H9 (cell line): ENCODE data around the gene KCTD12. TPM values are rescaled to one million over a fixed set of nuclear protein-coding genes. Genes with fewer than 3 reads are reported as not detected.

ENCODE experiments used
- DNase-seq: peaks from one replicate; pipeline ENCODE4 v3.0.0-alpha.2; 2017
- H2AFZ ChIP-seq: one replicate; pipeline ENCODE4 v1.6.1; 2013; ENCODE audit warnings: mild to moderate bottlenecking, low read length, control low read depth, moderate library complexity
- H2AK5ac ChIP-seq: 2 replicates; pipeline ENCODE4 v1.6.1; 2013; ENCODE audit warnings: low read length, control low read depth, mixed read lengths; ENCODE audit not compliant: insufficient read length
- H2BK120ac ChIP-seq: one replicate; pipeline ENCODE4 v1.6.1; 2013; ENCODE audit warnings: low read depth, mild to moderate bottlenecking, low read length, control low read depth, inconsistent platforms; ENCODE audit not compliant: poor library complexity, severe bottlenecking
- H2BK12ac ChIP-seq: 2 replicates; pipeline ENCODE4 v1.6.1; 2013; ENCODE audit warnings: low read length, control low read depth, mixed read lengths, low read depth; ENCODE audit not compliant: insufficient read length
- H2BK15ac ChIP-seq: 2 replicates; pipeline ENCODE4 v1.6.1; 2013; ENCODE audit warnings: low read depth, low read length, control low read depth
- H2BK20ac ChIP-seq: one replicate; pipeline ENCODE4 v1.6.1; 2013; ENCODE audit warnings: low read depth, mild to moderate bottlenecking, low read length, control low read depth, inconsistent platforms; ENCODE audit not compliant: poor library complexity, severe bottlenecking
- H2BK5ac ChIP-seq: 2 replicates; pipeline ENCODE4 v1.6.1; 2013; ENCODE audit warnings: low read length, control low read depth, mixed read lengths; ENCODE audit not compliant: insufficient read length
- H3K14ac ChIP-seq: 2 replicates; pipeline ENCODE4 v1.6.1; 2013; ENCODE audit warnings: low read length, control low read depth; ENCODE audit not compliant: insufficient read depth
- H3K18ac ChIP-seq: 2 replicates; pipeline ENCODE4 v1.6.1; 2013; ENCODE audit warnings: low read depth, mild to moderate bottlenecking, mixed read lengths, low read length, control low read depth; ENCODE audit not compliant: insufficient read length
- H3K23ac ChIP-seq: 2 replicates; pipeline ENCODE4 v1.6.1; 2013; ENCODE audit warnings: low read length, control low read depth, mixed read lengths, low read depth; ENCODE audit not compliant: insufficient read length
- H3K23me2 ChIP-seq: 2 replicates; pipeline ENCODE4 v1.6.1; 2013; ENCODE audit warnings: low read depth, mild to moderate bottlenecking, mixed read lengths, low read length, control low read depth; ENCODE audit not compliant: insufficient read length, poor library complexity, severe bottlenecking
- H3K27ac ChIP-seq: 2 replicates; pipeline ENCODE4 v1.5.1; 2013; ENCODE audit warnings: low read length, control low read depth, mixed read lengths, low read depth; ENCODE audit not compliant: insufficient read length
- H3K27me3 ChIP-seq: 2 replicates; pipeline ENCODE4 v1.6.1; 2013; ENCODE audit warnings: low read length, control low read depth, inconsistent platforms; ENCODE audit not compliant: insufficient read depth
- H3K4ac ChIP-seq: 2 replicates; pipeline ENCODE4 v1.6.1; 2013; ENCODE audit warnings: low read depth, mild to moderate bottlenecking, control low read depth, inconsistent platforms, low read length, moderate library complexity
- H3K4me1 ChIP-seq: 2 replicates; pipeline ENCODE4 v1.6.1; 2013; ENCODE audit warnings: low read length, control low read depth, inconsistent platforms; ENCODE audit not compliant: insufficient read depth
- H3K4me2 ChIP-seq: 2 replicates; pipeline ENCODE4 v1.6.1; 2013; ENCODE audit warnings: low read length, control low read depth, mixed read lengths; ENCODE audit not compliant: insufficient read length, insufficient read depth
- H3K56ac ChIP-seq: 2 replicates; pipeline ENCODE4 v1.6.1; 2013; ENCODE audit warnings: low read depth, mild to moderate bottlenecking, mixed read lengths, low read length, control low read depth; ENCODE audit not compliant: insufficient read length
- H3K79me1 ChIP-seq: 2 replicates; pipeline ENCODE4 v1.6.1; 2013; ENCODE audit warnings: low read depth, mild to moderate bottlenecking, moderate library complexity, low read length, control low read depth, inconsistent platforms; ENCODE audit not compliant: insufficient read depth, poor library complexity, severe bottlenecking
- H3K79me2 ChIP-seq: 2 replicates; pipeline ENCODE4 v1.6.1; 2013; ENCODE audit warnings: low read length, control low read depth, inconsistent platforms; ENCODE audit not compliant: insufficient read depth
- H3K9ac ChIP-seq: 2 replicates; pipeline ENCODE4 v1.6.1; 2013; ENCODE audit warnings: low read length, control low read depth, mixed read lengths; ENCODE audit not compliant: insufficient read length; ENCODE audit errors: extremely low read depth
- H3K9me3 ChIP-seq: one replicate; pipeline ENCODE4 v1.6.1; 2013; ENCODE audit warnings: low read depth, low read length, inconsistent platforms; ENCODE audit not compliant: control insufficient read depth
- H3T11ph ChIP-seq: one replicate; pipeline ENCODE4 v1.6.1; 2013; ENCODE audit warnings: mild to moderate bottlenecking, low read length, control low read depth, inconsistent platforms
- H4K20me1 ChIP-seq: one replicate; pipeline ENCODE4 v1.6.1; 2013; ENCODE audit not compliant: control insufficient read depth, insufficient read length, insufficient read depth
- H4K5ac ChIP-seq: 2 replicates; pipeline ENCODE4 v1.6.1; 2013; ENCODE audit warnings: low read depth, mild to moderate bottlenecking, mixed read lengths, low read length, control low read depth; ENCODE audit not compliant: insufficient read length
- H4K8ac ChIP-seq: replicated peaks from 2 replicates; pipeline ENCODE4 v1.6.1; 2013; ENCODE audit warnings: low read length, control low read depth, mixed read lengths, low read depth; ENCODE audit not compliant: insufficient read length
- H4K91ac ChIP-seq: 2 replicates; pipeline ENCODE4 v1.6.1; 2013; ENCODE audit warnings: low read depth, mild to moderate bottlenecking, moderate library complexity, mixed read lengths, low read length, control low read depth; ENCODE audit not compliant: insufficient read length
- H3K27ac Mint-ChIP-seq, 3 experiments: 2 replicates in 2 of 3; 3 replicates in 1 of 3; pipeline ENCODE4 v1.8.0; 2020 to 2021; ENCODE audit warnings: mixed read lengths in 3 of 3, mild to moderate bottlenecking in 1 of 3, moderate library complexity in 1 of 3
- H3K27me3 Mint-ChIP-seq: 2 replicates; pipeline ENCODE4 v1.8.0; 2021; ENCODE audit warnings: low read depth, mild to moderate bottlenecking, moderate library complexity, mixed read lengths
- H3K36me3 Mint-ChIP-seq, 3 experiments: 2 replicates in 2 of 3; 3 replicates in 1 of 3; pipeline ENCODE4 v1.8.0; 2020 to 2021; ENCODE audit warnings: low read depth in 3 of 3, mixed read lengths in 3 of 3; ENCODE audit not compliant: insufficient read depth in 1 of 3
- H3K4me1 Mint-ChIP-seq, 2 experiments: 2 replicates each; pipeline ENCODE4 v1.8.0; 2020; ENCODE audit warnings: mixed read lengths in 2 of 2
- H3K4me3 Mint-ChIP-seq, 2 experiments: 2 replicates in 1 of 2; 3 replicates in 1 of 2; pipeline ENCODE4 v1.8.0; 2020 to 2021; ENCODE audit warnings: mild to moderate bottlenecking in 2 of 2, mixed read lengths in 2 of 2, moderate library complexity in 1 of 2
- H3K9me3 Mint-ChIP-seq, 2 experiments: 2 replicates in 1 of 2; 3 replicates in 1 of 2; pipeline ENCODE4 v1.8.0; 2020; ENCODE audit warnings: mild to moderate bottlenecking in 2 of 2, mixed read lengths in 2 of 2, moderate library complexity in 1 of 2
- WGBS: extraction: QIAGEN DNeasy Blood & Tissue Kit; methylation state at CpG from one replicate; pipeline ENCODE4 v1.1.7; 2013; ENCODE audit warnings: missing lambda C conversion rate, low lambda C conversion rate, mixed read lengths; ENCODE audit not compliant: insufficient read length; ENCODE audit errors: extremely low coverage; 5-methylcytosine and 5-hydroxymethylcytosine counted together
- total RNA-seq: library from RNA; stranded (reverse); gene quantifications from 2 replicates; pipeline ENCODE4 v1.2.1, GENCODE V29; 2021
- TF ChIP-seq, protein P1 (sequence below): fragments of 200-600 bp; sonication (generic); conservative IDR thresholded peaks from 3 replicates; pipeline ENCODE4 v1.8.0; 2021; ENCODE audit warnings: antibody characterized with exemption, mild to moderate bottlenecking

The KCTD12 gene
- total RNA-seq, 1 experiment from 2014 or later: 3.4 TPM

DNA sequence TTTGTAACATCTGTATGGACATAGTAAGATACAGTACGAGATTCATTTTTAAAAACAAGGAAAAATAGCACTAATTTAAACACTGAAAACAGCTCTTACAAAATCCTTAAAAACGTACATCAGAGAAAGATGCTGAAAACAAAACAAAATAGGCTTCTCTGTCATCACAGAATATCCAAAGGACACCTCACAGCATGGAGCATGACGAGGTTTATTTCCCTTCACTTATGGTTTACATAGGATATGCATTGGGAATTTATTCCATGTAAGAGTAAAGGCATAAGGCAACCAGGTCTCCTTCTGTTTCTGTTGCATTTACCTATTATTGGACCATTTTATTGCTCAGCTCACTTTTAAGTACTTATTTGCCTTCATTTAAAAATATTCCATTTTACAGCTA, 3.0 kb downstream of the KCTD12 start:
- WGBS: no CpG with 5 or more reads among the region's 3 CpGs
- Histone ChIP-seq H3K79me2 (no peaks in the 10 kb centered on the region), H3K4ac (no peak overlapping the region), H3K14ac (no peak overlapping the region), H3K23me2 (peaks cover 21% of the 10 kb centered on the region), H3K23ac (no peak overlapping the region), H2BK15ac (no peak overlapping the region), H4K20me1 (no peaks in the 10 kb centered on the region), H3K27me3 (peaks cover 24% of the 10 kb centered on the region; the same call in 1 of the 2 replicates), H3K27ac (no peak overlapping the region), H2BK5ac (no peak overlapping the region), H3K79me1 (no peaks in the 10 kb centered on the region), H3K18ac (no peak overlapping the region), H2BK12ac (no peak overlapping the region), H2AK5ac (no peak overlapping the region), H3K4me2 (no peak overlapping the region), H2BK20ac (no peak overlapping the region), H4K8ac (no peak overlapping the region), H3T11ph (no peak overlapping the region), H3K4me1 (no peaks in the 10 kb centered on the region), H2BK120ac (no peak overlapping the region), H3K9ac (no peak overlapping the region), H2AFZ (no peak overlapping the region), H4K91ac (no peak overlapping the region), H3K56ac (no peak overlapping the region), H3K9me3 (no peaks in the 10 kb centered on the region), H4K5ac (no peak overlapping the region)
- Mint-ChIP-seq H3K9me3 (peaks cover 0 to 3% of the 10 kb centered on the region in 2 experiments; a peak in 1 of 5 replicates), H3K27me3 (peaks cover 35% of the 10 kb centered on the region), H3K4me1 (peaks cover 19 to 21% of the 10 kb centered on the region in 2 experiments), H3K27ac (no peak overlapping the region), H3K4me3 (no peak overlapping the region), H3K36me3 (peaks cover 0 to 2% (median 0%) of the 10 kb centered on the region in 3 experiments; a peak in 2 of 7 replicates)
- no peak for DNase-seq
- TF ChIP-seq, protein P1, sequence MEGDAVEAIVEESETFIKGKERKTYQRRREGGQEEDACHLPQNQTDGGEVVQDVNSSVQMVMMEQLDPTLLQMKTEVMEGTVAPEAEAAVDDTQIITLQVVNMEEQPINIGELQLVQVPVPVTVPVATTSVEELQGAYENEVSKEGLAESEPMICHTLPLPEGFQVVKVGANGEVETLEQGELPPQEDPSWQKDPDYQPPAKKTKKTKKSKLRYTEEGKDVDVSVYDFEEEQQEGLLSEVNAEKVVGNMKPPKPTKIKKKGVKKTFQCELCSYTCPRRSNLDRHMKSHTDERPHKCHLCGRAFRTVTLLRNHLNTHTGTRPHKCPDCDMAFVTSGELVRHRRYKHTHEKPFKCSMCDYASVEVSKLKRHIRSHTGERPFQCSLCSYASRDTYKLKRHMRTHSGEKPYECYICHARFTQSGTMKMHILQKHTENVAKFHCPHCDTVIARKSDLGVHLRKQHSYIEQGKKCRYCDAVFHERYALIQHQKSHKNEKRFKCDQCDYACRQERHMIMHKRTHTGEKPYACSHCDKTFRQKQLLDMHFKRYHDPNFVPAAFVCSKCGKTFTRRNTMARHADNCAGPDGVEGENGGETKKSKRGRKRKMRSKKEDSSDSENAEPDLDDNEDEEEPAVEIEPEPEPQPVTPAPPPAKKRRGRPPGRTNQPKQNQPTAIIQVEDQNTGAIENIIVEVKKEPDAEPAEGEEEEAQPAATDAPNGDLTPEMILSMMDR: no peak
